GM19238 (cell line): ENCODE results near the gene EGFLAM.

ENCODE experiments used
- DNase-seq: peaks from one replicate; pipeline ENCODE4 v3.0.0; 2011; ENCODE audit warnings: low spot score; ENCODE audit not compliant: insufficient read length

EGFLAM gene

GRCh38 chr5:38447786-38448185 lies 189.4 kb downstream of the EGFLAM start:
- no peak for DNase-seq

GRCh38 chr5:38448568-38449350 lies 190.4 kb downstream of the EGFLAM start:
- no peak for DNase-seq

DNA sequence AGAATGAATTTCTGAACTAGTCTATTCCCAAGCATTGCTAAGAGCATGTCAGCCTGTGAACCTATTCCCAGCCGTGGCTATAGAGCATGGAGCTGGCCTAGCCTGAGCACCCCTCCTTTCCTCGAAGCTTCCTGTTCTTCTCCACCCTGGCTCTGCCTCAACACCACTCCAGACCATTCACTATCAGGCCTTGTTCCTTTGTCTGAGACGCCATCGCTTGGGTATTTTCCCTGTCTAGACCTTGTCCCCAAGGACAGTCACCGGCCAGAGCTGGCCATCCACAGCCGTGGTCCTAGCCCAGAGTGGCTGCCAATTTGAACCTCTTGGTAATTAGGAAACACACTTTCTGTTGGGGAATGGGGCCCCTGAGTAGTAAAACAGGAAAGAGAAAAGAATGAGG lies 192.3 kb downstream of the EGFLAM start:
- DNase-seq, result no peak

DNA sequence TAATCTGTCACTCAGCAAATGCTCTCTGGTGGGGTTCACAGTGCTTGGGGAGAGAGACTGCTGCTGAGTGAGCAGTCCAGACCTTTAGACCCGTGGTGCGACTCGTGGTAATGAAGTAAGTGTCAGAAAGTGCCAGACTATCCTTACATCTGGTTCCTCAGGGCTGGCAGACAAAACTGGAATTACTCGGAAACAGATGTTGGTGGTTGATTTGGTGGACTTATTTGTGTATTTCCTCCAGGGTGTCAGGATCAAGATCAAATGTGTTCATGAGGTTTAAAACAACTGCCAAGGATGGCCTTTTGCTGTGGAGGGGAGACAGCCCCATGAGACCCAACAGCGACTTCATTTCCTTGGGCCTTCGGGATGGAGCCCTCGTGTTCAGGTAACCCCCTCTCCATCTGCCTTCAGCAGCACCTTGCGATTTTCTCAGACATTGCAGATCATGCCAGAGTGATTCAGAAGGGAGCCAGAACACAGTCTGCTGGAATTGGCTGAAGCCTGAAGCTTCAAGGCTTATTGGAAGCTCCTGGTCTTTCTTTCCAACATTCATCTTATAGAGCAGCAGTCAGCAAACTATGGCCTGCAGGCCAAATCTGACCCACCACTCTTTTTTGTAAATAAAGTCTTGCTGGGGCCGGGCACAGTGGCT lies 192.8 kb downstream of the EGFLAM start:
- DNase-seq, result no peak

GRCh38 chr5:38452201-38452600 lies 193.8 kb downstream of the EGFLAM start:
- no peak for DNase-seq

GRCh38 chr5:38453506-38453905 lies 195.1 kb downstream of the EGFLAM start:
- DNase-seq, result peak; percentile 54

- no peak for DNase-seq
Measured at GRCh38 chr5:38453921-38454320, 195.6 kb downstream of the EGFLAM start.

GRCh38 chr5:38455796-38456330 lies 197.5 kb downstream of the EGFLAM start:
- no peak for DNase-seq

- DNase-seq, result no peak
Measured at GRCh38 chr5:38456657-38457399, 198.5 kb downstream of the EGFLAM start.

DNA sequence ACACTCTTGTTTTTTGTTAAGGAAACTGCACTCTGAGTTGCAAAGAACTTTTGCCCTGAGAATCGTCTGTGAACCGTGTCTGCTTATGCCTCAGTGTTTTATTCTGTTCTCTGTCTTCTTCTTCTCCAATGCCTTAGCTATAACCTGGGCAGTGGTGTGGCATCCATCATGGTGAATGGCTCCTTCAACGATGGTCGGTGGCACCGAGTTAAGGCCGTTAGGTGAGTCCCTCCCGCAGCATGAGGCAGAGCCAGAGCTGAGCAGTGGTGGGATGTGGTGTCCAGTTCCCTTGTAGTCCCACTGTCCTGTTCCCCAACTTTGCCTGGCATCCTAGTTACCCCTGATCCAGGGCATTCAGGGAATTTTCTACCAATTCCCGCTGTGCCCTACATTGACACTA lies 199.8 kb downstream of the EGFLAM start:
- no peak for DNase-seq

- DNase-seq, result no peak
Measured at GRCh38 chr5:38462976-38463633, 204.7 kb downstream of the EGFLAM start.

- no peak for DNase-seq
Measured at GRCh38 chr5:38463634-38464521, 205.5 kb downstream of the EGFLAM start.

GRCh38 chr5:38465061-38465460 lies 206.7 kb downstream of the EGFLAM start:
- no peak for DNase-seq

DNA sequence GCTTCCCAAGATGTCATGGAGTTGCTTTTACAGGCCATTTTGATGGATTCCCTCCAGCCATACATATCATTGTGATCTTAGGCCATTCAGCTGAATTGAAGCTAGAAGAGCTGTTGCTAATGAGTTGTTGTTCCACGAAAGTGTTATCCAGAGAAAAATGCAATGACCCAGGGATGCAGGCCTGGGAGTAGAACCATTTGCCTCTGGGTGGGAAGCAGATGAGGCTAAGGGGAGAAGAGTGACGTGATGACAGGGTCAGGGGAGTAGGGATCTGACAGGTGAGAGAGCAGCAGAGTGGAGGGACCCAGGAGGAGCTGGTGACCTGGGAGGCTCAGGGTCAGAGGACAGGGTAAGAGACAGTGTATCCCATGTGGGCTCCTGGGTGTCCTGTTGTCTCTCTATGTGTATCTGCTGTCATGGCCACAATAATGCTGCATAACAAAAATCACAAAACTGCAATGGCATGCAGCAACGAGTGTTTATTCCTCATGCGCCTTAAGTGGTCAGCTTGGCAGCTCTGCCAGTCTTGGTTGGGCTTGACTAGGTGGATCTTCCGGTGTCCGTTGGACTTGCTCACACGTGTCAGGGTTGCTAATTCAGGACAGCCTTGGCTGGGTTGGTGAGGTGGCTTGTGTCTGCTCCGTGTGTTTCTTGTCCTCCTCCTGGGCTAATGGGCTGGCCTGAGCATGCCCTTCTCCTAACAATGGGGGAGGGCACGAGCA lies 207.5 kb downstream of the EGFLAM start:
- no peak for DNase-seq

- DNase-seq, result no peak
Measured at GRCh38 chr5:38466424-38467189, 208.2 kb downstream of the EGFLAM start.

GRCh38 chr5:38467353-38468040 lies 209.1 kb downstream of the EGFLAM start:
- DNase-seq, result no peak

GRCh38 chr5:38468202-38468673 lies 209.9 kb downstream of the EGFLAM start:
- no peak for DNase-seq

- DNase-seq, result no peak
Measured at GRCh38 chr5:38468978-38469706, 210.8 kb downstream of the EGFLAM start.
